Pancreas (tissue), 10 donors: ENCODE measurements around the gene CES2. TPM values are rescaled to one million over a fixed set of nuclear protein-coding genes. Genes with fewer than 3 reads are reported as not detected.
"Not testable (repeated sequence)": the region's sequence is repeated elsewhere in the genome, so short reads cannot be mapped to it uniquely, and the experiment has no call there.

Experiments used
- ATAC-seq, 4 donors: fragments of 200-7000 bp; cut with Tn5 transposase; one replicate each; pipeline versions ENCODE4 v1.8.0 to v1.9.1; 2020; ENCODE audit warnings: mild to moderate bottlenecking in 4 of 4, moderate library complexity in 4 of 4
- DNase-seq, 6 donors: peaks; one replicate each; pipeline ENCODE4 v3.0.0-alpha.2; 2020
- FAIRE-seq: peaks from 2 replicates; lab custom pipeline; 2012; peaks lifted over from hg19 to GRCh38; lab: Jason Lieb, UNC
- H3K27ac ChIP-seq, 4 donors: fragments of 200-600 bp; sonication (generic); 1 replicate in 3 of 4; 2 replicates in 1 of 4; pipeline versions ENCODE4 v1.5.0 to v1.8.0; 2020
- H3K27me3 ChIP-seq, 4 donors: fragments of 200-600 bp; one replicate each; pipeline ENCODE4 v1.8.0; 2021
- H3K36me3 ChIP-seq, 3 donors: fragments of 200-600 bp; sonication (generic) in 1 of 3; one replicate each; pipeline versions ENCODE4 v1.5.0 to v1.8.0; 2020 to 2021
- H3K4me1 ChIP-seq, 3 donors: fragments of 200-600 bp; one replicate each; pipeline ENCODE4 v1.8.0; 2021
- H3K4me3 ChIP-seq, 4 donors: fragments of 200-600 bp; sonication (generic) in 2 of 4; one replicate each; pipeline versions ENCODE4 v1.5.0 to v1.8.0; 2020 to 2021
- H3K9me3 ChIP-seq, 4 donors: fragments of 200-600 bp; one replicate each; pipeline ENCODE4 v1.8.0; 2021
- CTCF ChIP-seq, 4 donors: fragments of 200-600 bp; sonication (generic) in 3 of 4; IDR thresholded peaks; one replicate each; pipeline versions ENCODE4 v1.5.0 to v1.8.0; 2021; ENCODE audit warnings: antibody characterized with exemption in 4 of 4
- WGBS, 2 donors: extraction: QIAGEN DNeasy Blood & Tissue Kit; methylation state at CpG; one replicate each; pipeline ENCODE4 v1.1.7; 2013; 5-methylcytosine and 5-hydroxymethylcytosine counted together
- intact Hi-C, 3 donors: fragments of 100-400 bp; cut with DNase I; formaldehyde crosslinking; loops; one replicate each; pipeline versions ENCODE4 v1.11.1 to v1.14.2; 2022
- polyA plus RNA-seq, 2 donors: library from polyadenylated mRNA; stranded (reverse); fragments of 200-250 nt; gene quantifications; one replicate each; pipeline ENCODE4 v1.2.3, GENCODE V29; 2013
- total RNA-seq, 6 donors: library from RNA; stranded (reverse); fragmentation: NEBNext Ultra II Directional in 4 of 6; extraction: Animal tissue kit (Norgen Biotek cat#: 25700) in 4 of 6; gene quantifications; one replicate each; pipeline versions ENCODE4 v1.2.1 to v1.2.4, GENCODE V29; 2021 to 2023
- donor health status: healthy with polysubstance abuse.
- donor health status: DM: no; HTN: no; CAD: no; lungs with moderate emphysema.
- donor health status: DM: no; HTN: no; CAD: no.
- donor health status: control.
- donor health status: control.
- donor health status: Bipolar disorder and iron deficiency.
- donor health status: DM: yes; HTN: yes; CAD: no.
- donor health status: DM: no; HTN: no; CAD: no.
- donor health status: DM: no; HTN: no; CAD: no.
- donor health status: DM: yes; HTN: yes; CAD: no.

CES2 gene
- total and polyA plus RNA-seq, 8 donors: 14.3 to 23.1 (median 17.3) TPM

- no peaks in the 10 kb centered on the region for H3K9me3 ChIP-seq
- no peak for FAIRE-seq
- no peaks in the 10 kb centered on the region for H3K27me3 ChIP-seq
- intact Hi-C loops: loop anchor here in 1 of 3 donors (10.0 kb wide), 1 partner anchor 250 kb away; no protein-coding TSS in a partner anchor
- no peak overlapping the region for H3K27ac ChIP-seq
- no peak overlapping the region for H3K4me3 ChIP-seq
- peak; percentile 57 to 86 (median 86) for ATAC-seq
- TF ChIP-seq CTCF (IDR thresholded peaks at IDR 0.05): peak; percentile 36 to 56 (median 50)
- 38 to 49% methylated on average over 11 of the region's 11 CpGs for WGBS, 2 donors
- no peaks in the 10 kb centered on the region for H3K36me3 ChIP-seq
- H3K4me1 ChIP-seq: peaks cover 0 to 10% (median 6%) of the 10 kb centered on the region in 3 donors
- DNase-seq: peak in 3 of 6 donors; percentile 38 to 71 (median 51)
Measured at GRCh38 chr16:66894948-66895688, 40.2 kb upstream of the CES2 start.

- no peaks in the 10 kb centered on the region for H3K36me3 ChIP-seq
- WGBS, 2 donors: 82 to 91% methylated on average over 5 of the region's 5 CpGs
- no peak for TF ChIP-seq CTCF (IDR thresholded peaks at IDR 0.05)
- H3K27ac ChIP-seq: no peak overlapping the region
- no peaks in the 10 kb centered on the region for H3K27me3 ChIP-seq
- H3K4me3 ChIP-seq: no peak overlapping the region
- no peaks in the 10 kb centered on the region for H3K9me3 ChIP-seq
- DNase-seq (no peak), ATAC-seq (no peak), FAIRE-seq (no peak)
- intact Hi-C loops: loop anchor here in 1 of 3 donors (10.0 kb wide), 1 partner anchor 249 kb away; no protein-coding TSS in a partner anchor
- peaks cover 0 to 15% (median 12%) of the 10 kb centered on the region in 3 donors for H3K4me1 ChIP-seq
Measured at GRCh38 chr16:66895689-66895979, 39.7 kb upstream of the CES2 start.

- FAIRE-seq (no peak), ATAC-seq (no peak), DNase-seq (no peak)
- Histone ChIP-seq H3K36me3 (no peaks in the 10 kb centered on the region), H3K9me3 (no peaks in the 10 kb centered on the region), H3K27ac (no peak overlapping the region), H3K4me3 (no peak overlapping the region), H3K27me3 (no peaks in the 10 kb centered on the region), H3K4me1 (peaks cover 0 to 15% (median 14%) of the 10 kb centered on the region in 3 donors)
- WGBS, 2 donors: 90 to 95% methylated on average over 3 of the region's 3 CpGs
- no peak for TF ChIP-seq CTCF (IDR thresholded peaks at IDR 0.05)
- intact Hi-C loops: loop anchor here in 1 of 3 donors (10.0 kb wide), 1 partner anchor 249 kb away; no protein-coding TSS in a partner anchor
Measured at GRCh38 chr16:66895999-66896398, 39.3 kb upstream of the CES2 start.

- ATAC-seq, H3K36me3 ChIP-seq, H3K27me3 ChIP-seq, DNase-seq, FAIRE-seq, H3K4me3 ChIP-seq, H3K27ac ChIP-seq, H3K9me3 ChIP-seq: not testable (repeated sequence)
- intact Hi-C loops: loop anchor here in 1 of 3 donors (10.0 kb wide), 1 partner anchor 248 kb away; no protein-coding TSS in a partner anchor
- H3K4me1 ChIP-seq: peaks cover 0 to 15% (median 14%) of the 10 kb centered on the region in 3 donors
- WGBS, 2 donors: 63 to 65% methylated on average over 5 of the region's 5 CpGs
Measured at GRCh38 chr16:66896682-66897081, 38.6 kb upstream of the CES2 start.

GRCh38 chr16:66898207-66898606, 37.1 kb upstream of the CES2 start:
- no peak overlapping the region for H3K4me3 ChIP-seq
- ATAC-seq: no peak
- 49 to 80% methylated on average over 3 of the region's 3 CpGs for WGBS, 2 donors
- H3K27me3 ChIP-seq: no peaks in the 10 kb centered on the region
- no peaks in the 10 kb centered on the region for H3K9me3 ChIP-seq
- no peak for DNase-seq
- intact Hi-C loops: loop anchor here in 1 of 3 donors (10.0 kb wide), 1 partner anchor 247 kb away; no protein-coding TSS in a partner anchor
- H3K4me1 ChIP-seq: peaks cover 0 to 15% (median 14%) of the 10 kb centered on the region in 3 donors
- no peak overlapping the region for H3K27ac ChIP-seq
- no peak for FAIRE-seq
- H3K36me3 ChIP-seq: no peaks in the 10 kb centered on the region
- no peak for TF ChIP-seq CTCF (IDR thresholded peaks at IDR 0.05)
